ENCODE data around the gene CST8.

DNA sequence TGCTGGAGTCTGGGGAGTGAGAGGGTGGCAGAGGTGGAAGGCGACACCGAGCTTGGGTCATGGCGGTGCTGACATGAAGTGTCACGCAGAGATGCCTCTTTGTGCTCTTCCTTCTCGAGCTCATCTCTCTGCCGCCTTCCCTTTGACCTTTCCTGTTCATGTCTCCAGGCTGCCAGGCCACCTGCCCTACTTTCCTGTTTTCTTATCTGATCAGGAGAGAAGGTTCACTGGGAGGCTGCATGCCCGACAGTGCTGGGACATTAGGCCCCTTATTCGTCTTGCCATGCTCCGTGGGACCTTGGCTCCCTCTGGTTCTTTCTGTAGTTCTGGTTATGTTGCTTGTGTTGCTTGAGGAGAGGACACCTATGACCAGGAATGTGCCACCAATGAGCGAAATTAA lies 33.2 kb downstream of the CST8 start:
- TF ChIP-seq YY1 (IDR thresholded peaks at IDR 0.05; ENCODE audit: insufficient read depth, insufficient read length), result no peak
- no peak for TF ChIP-seq ZNF274 (IDR thresholded peaks at IDR 0.05; ENCODE audit: low read depth, low read length)
